RPMI8226 (cell line): ENCODE data around the gene TXLNB.
A peak's percentile ranks its signal among the peaks of the same experiment; 100 is the strongest.

ENCODE experiments used
- DNase-seq: peaks from one replicate; pipeline ENCODE4 v3.0.0-alpha.2; 2015

TXLNB gene

GRCh38 chr6:139291813-139292619 lies at the start of gene TXLNB:
TSS of gene TXLNB (minus strand) at chr6:139291998. CDS start at chr6:139288899, 3,099 bp downstream.
- peak; percentile 86 for DNase-seq

- DNase-seq = no peak
Measured at GRCh38 chr6:139341060-139341459, 49.3 kb upstream of the TXLNB start.

- no peak for DNase-seq
Measured at GRCh38 chr6:139338795-139339194, 47.0 kb upstream of the TXLNB start.

- DNase-seq = no peak
Measured at GRCh38 chr6:139337830-139338229, 46.0 kb upstream of the TXLNB start.

- no peak for DNase-seq
Measured at GRCh38 chr6:139337001-139337400, 45.2 kb upstream of the TXLNB start.

GRCh38 chr6:139336488-139336887 lies 44.7 kb upstream of the TXLNB start:
- DNase-seq = peak; percentile 83

- no peak for DNase-seq
Measured at GRCh38 chr6:139335447-139336210, 43.8 kb upstream of the TXLNB start.

- no peak for DNase-seq
Measured at GRCh38 chr6:139334806-139335446, 43.1 kb upstream of the TXLNB start.

GRCh38 chr6:139330826-139331500 lies 39.2 kb upstream of the TXLNB start:
- DNase-seq = no peak

- no peak for DNase-seq
Measured at GRCh38 chr6:139330306-139330705, 38.5 kb upstream of the TXLNB start.

- DNase-seq = no peak
Measured at GRCh38 chr6:139329224-139329623, 37.4 kb upstream of the TXLNB start.

GRCh38 chr6:139327038-139327437 lies 35.2 kb upstream of the TXLNB start:
- DNase-seq = peak; percentile 86

- peak; percentile 80 for DNase-seq
Measured at GRCh38 chr6:139325686-139326085, 33.9 kb upstream of the TXLNB start.

- peak; percentile 79 for DNase-seq
Measured at GRCh38 chr6:139325125-139325524, 33.3 kb upstream of the TXLNB start.

- DNase-seq = no peak
Measured at GRCh38 chr6:139324301-139324555, 32.4 kb upstream of the TXLNB start.

- DNase-seq = peak; percentile 95
Measured at GRCh38 chr6:139323511-139324300, 31.9 kb upstream of the TXLNB start.

- DNase-seq = no peak
Measured at GRCh38 chr6:139320081-139320480, 28.3 kb upstream of the TXLNB start.

- peak; percentile 72 for DNase-seq
Measured at GRCh38 chr6:139316622-139317317, 25.0 kb upstream of the TXLNB start.

- DNase-seq = peak; percentile 45
Measured at GRCh38 chr6:139313784-139314545, 22.2 kb upstream of the TXLNB start.

- DNase-seq = peak; percentile 83
Measured at GRCh38 chr6:139313229-139313628, 21.4 kb upstream of the TXLNB start.

GRCh38 chr6:139311831-139312230 lies 20.0 kb upstream of the TXLNB start:
- no peak for DNase-seq
